Vagina (tissue), 2 donors: ENCODE results near the gene ENTPD6. TPM values are rescaled to one million over a fixed set of nuclear protein-coding genes. Genes with fewer than 3 reads are reported as not detected.

Experiments used
- DNase-seq, 2 donors: peaks; one replicate each; pipeline ENCODE4 v3.0.0-alpha.2; 2017; ENCODE audit errors: extremely low spot score in 2 of 2
- H3K27ac ChIP-seq: fragments of 200-600 bp; sonication (generic); one replicate; pipeline ENCODE4 v1.5.1; 2019
- H3K27me3 ChIP-seq: fragments of 200-600 bp; sonication (generic); one replicate; pipeline ENCODE4 v1.5.1; 2019
- H3K36me3 ChIP-seq, 2 donors: fragments of 200-600 bp; sonication (generic); one replicate each; pipeline ENCODE4 v1.5.1; 2017 to 2019
- H3K4me1 ChIP-seq: fragments of 200-600 bp; sonication (generic); one replicate; pipeline ENCODE4 v1.5.1; 2019
- H3K4me3 ChIP-seq, 2 donors: fragments of 200-600 bp; sonication (generic); 1 replicate in 1 of 2; 2 replicates in 1 of 2; pipeline ENCODE4 v1.5.1; 2016 to 2019
- H3K9me3 ChIP-seq: fragments of 200-600 bp; sonication (generic); one replicate; pipeline ENCODE4 v1.5.1; 2019
- POLR2A ChIP-seq, 2 donors: fragments of 450-650 bp; IDR thresholded peaks; one replicate each; pipeline ENCODE4 v1.6.1; 2017; ENCODE audit warnings: antibody characterized with exemption in 2 of 2, mild to moderate bottlenecking in 2 of 2, moderate library complexity in 2 of 2
- POLR2AphosphoS5 ChIP-seq, 2 donors: sonication (generic); formaldehyde crosslinking; IDR thresholded peaks; one replicate each; pipeline ENCODE4 v1.9.0; 2017; ENCODE audit warnings: antibody characterized with exemption in 2 of 2, mild to moderate bottlenecking in 2 of 2, low read depth in 1 of 2; ENCODE audit not compliant: insufficient read depth in 1 of 2
- intact Hi-C: fragments of 100-400 bp; cut with DNase I; formaldehyde crosslinking; loops from one replicate; pipeline ENCODE4 v1.15.1; 2023
- total RNA-seq: library from RNA; depleted of rRNA; stranded (reverse); fragments of >200 nt; gene quantifications from one replicate; pipeline ENCODE4 v1.2.3, GENCODE V29; 2016
- TF ChIP-seq, protein P1 (sequence below), 3 experiments: fragments of 450-650 bp in 2 of 3; fragments of 200-600 bp in 1 of 3; sonication (generic) in 1 of 3; IDR thresholded peaks; one replicate each; pipeline ENCODE4 v1.5.1; 2017 to 2019; ENCODE audit warnings: antibody characterized with exemption in 3 of 3, mild to moderate bottlenecking in 2 of 3, moderate library complexity in 2 of 3

Gene ENTPD6
- total RNA-seq, 1 donor from 2014 or later, result 51.3 TPM

DNA sequence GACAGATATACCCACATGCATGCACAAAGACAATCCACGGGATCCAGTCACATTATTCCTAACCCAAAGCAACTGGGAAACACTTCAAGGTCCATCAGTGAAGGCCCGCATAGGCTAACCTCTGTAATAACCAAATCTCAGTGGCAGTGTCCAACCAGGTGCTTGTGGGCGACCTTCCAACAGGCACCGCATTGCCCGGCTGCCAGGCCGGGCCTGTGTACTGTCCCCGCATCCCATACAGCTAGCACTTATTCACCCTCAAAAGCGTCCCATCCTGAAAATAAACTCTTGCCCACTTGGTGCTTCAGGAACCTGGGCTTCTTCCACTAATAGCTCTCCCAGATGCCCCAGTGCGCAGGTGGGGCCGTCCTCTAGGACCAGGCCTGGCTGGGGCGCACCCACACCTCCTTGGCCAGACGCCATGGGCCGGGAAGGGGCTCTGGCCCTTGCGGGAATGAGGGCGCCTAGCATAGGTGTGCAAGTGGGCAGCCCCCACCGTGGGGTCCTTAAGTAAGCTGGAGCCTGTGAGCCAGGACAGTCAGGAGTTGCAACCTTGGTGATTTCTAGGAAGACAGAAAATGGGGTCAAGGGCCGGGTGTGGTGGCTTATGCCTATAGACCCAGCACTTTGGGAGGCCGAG, 1.1 kb upstream of the ENTPD6 start:
- peak in 1 of 2 donors; percentile 87 for DNase-seq
- intact Hi-C loops, result loop anchor here (10.0 kb wide), 1 partner anchor 50 kb away; the partner anchor contains the start of gene PYGB
- TF ChIP-seq, protein P1, sequence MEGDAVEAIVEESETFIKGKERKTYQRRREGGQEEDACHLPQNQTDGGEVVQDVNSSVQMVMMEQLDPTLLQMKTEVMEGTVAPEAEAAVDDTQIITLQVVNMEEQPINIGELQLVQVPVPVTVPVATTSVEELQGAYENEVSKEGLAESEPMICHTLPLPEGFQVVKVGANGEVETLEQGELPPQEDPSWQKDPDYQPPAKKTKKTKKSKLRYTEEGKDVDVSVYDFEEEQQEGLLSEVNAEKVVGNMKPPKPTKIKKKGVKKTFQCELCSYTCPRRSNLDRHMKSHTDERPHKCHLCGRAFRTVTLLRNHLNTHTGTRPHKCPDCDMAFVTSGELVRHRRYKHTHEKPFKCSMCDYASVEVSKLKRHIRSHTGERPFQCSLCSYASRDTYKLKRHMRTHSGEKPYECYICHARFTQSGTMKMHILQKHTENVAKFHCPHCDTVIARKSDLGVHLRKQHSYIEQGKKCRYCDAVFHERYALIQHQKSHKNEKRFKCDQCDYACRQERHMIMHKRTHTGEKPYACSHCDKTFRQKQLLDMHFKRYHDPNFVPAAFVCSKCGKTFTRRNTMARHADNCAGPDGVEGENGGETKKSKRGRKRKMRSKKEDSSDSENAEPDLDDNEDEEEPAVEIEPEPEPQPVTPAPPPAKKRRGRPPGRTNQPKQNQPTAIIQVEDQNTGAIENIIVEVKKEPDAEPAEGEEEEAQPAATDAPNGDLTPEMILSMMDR (IDR thresholded peaks at IDR 0.05), result no peak
- TF ChIP-seq POLR2A (IDR thresholded peaks at IDR 0.05) (no peak), POLR2AphosphoS5 (IDR thresholded peaks at IDR 0.05; ENCODE audit: insufficient read depth in 1 of 2, low read depth in 1 of 2) (no peak)
- H3K27me3 ChIP-seq, result no peaks in the 10 kb centered on the region
- peaks cover 27% of the 10 kb centered on the region for H3K4me1 ChIP-seq
- H3K27ac ChIP-seq, result peak overlapping the region; percentile 81
- no peaks in the 10 kb centered on the region for H3K36me3 ChIP-seq
- no peaks in the 10 kb centered on the region for H3K9me3 ChIP-seq
- no peak overlapping the region for H3K4me3 ChIP-seq

DNA sequence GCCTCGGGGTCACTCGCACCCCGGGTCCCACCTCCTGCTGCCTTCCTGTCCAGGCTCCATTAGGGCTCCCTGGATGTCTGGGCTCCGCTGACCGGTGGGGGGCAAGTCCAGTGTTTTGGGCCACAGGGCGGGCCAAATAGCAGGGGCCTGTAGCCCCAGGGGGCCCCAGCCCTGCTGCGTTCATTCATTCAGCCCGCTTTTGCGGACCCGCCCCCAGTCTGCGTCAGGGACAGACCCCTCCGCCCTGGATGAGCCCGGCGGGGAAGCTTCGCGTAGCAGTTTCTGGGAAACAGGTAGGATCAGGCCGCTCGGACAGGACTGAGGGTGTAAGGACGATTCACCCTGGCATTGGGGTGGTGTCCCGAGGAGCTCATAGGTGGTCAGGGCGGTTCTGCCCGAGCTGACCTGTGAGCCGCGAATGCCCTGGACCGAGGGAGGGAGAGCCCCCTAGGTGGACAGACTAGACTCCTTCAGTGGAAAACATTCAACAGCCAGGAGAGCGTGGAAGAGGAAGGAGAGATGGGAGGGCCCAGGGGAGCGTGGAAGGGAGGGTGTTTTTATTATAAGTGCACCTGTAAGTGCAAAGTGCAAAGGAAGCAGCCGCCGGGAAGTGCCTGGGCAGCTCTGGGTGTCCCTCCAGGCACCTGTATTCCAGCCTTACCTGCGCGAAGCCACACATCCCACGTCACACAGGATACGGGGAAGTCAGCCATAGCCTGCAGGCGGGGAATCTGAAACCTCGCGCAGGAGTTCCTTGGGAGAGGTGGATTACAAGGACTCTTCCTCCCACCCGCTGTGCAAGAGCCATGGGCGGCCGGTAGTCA, 662 bp downstream of the ENTPD6 start:
- Histone ChIP-seq H3K4me1 (peaks cover 36% of the 10 kb centered on the region), H3K27ac (peak overlapping the region; percentile 81), H3K27me3 (no peaks in the 10 kb centered on the region), H3K4me3 (peak overlapping the region; percentile 78 to 79), H3K9me3 (no peaks in the 10 kb centered on the region), H3K36me3 (no peaks in the 10 kb centered on the region)
- peak; percentile 91 to 92 for DNase-seq
- TF ChIP-seq POLR2AphosphoS5 (IDR thresholded peaks at IDR 0.05; ENCODE audit: insufficient read depth in 1 of 2, low read depth in 1 of 2) (no peak), POLR2A (IDR thresholded peaks at IDR 0.05) (no peak)
- TF ChIP-seq, protein P1 (IDR thresholded peaks at IDR 0.05), result no peak
- intact Hi-C loops, result loop anchor here (10.0 kb wide), 1 partner anchor 49 kb away; the partner anchor contains the start of gene PYGB

GRCh38 chr20:25196786-25197120, 1.2 kb downstream of the ENTPD6 start:
- intact Hi-C loops, result loop anchor here (10.0 kb wide), 1 partner anchor 48 kb away; the partner anchor contains the start of gene PYGB
- H3K27me3 ChIP-seq, result no peaks in the 10 kb centered on the region
- TF ChIP-seq POLR2AphosphoS5 (IDR thresholded peaks at IDR 0.05; ENCODE audit: insufficient read depth in 1 of 2, low read depth in 1 of 2) (no peak), POLR2A (IDR thresholded peaks at IDR 0.05) (no peak)
- TF ChIP-seq, protein P1 (IDR thresholded peaks at IDR 0.05), result no peak
- H3K9me3 ChIP-seq, result no peaks in the 10 kb centered on the region
- H3K27ac ChIP-seq, result peak overlapping the region; percentile 81
- H3K36me3 ChIP-seq, result no peaks in the 10 kb centered on the region
- peak overlapping the region; percentile 78 to 79 for H3K4me3 ChIP-seq
- peaks cover 36% of the 10 kb centered on the region for H3K4me1 ChIP-seq
- DNase-seq, result peak in 1 of 2 donors; percentile 95

- Histone ChIP-seq H3K27ac (no peak overlapping the region), H3K36me3 (no peaks in the 10 kb centered on the region), H3K9me3 (no peaks in the 10 kb centered on the region), H3K4me1 (peaks cover 36% of the 10 kb centered on the region), H3K4me3 (no peak overlapping the region), H3K27me3 (no peaks in the 10 kb centered on the region)
- TF ChIP-seq, protein P1 (IDR thresholded peaks at IDR 0.05), result no peak
- TF ChIP-seq POLR2A (IDR thresholded peaks at IDR 0.05) (no peak), POLR2AphosphoS5 (IDR thresholded peaks at IDR 0.05; ENCODE audit: insufficient read depth in 1 of 2, low read depth in 1 of 2) (no peak)
- intact Hi-C loops, result loop anchor here (10.0 kb wide), 1 partner anchor 47 kb away; the partner anchor contains the start of gene PYGB
- no peak for DNase-seq
Measured at GRCh38 chr20:25197183-25197869, 1.8 kb downstream of the ENTPD6 start.
